ENCODE measurements around the gene NAT14.

The NAT14 gene

GRCh38 chr19:55481794-55482155 is 3.2 kb upstream of the NAT14 start:
- TF ChIP-seq TAF1 (IDR thresholded peaks at IDR 0.05; ENCODE audit: low read depth) (no peak), EGR1 (IDR thresholded peaks at IDR 0.05) (no peak), CEBPB (IDR thresholded peaks at IDR 0.05) (no peak)

DNA sequence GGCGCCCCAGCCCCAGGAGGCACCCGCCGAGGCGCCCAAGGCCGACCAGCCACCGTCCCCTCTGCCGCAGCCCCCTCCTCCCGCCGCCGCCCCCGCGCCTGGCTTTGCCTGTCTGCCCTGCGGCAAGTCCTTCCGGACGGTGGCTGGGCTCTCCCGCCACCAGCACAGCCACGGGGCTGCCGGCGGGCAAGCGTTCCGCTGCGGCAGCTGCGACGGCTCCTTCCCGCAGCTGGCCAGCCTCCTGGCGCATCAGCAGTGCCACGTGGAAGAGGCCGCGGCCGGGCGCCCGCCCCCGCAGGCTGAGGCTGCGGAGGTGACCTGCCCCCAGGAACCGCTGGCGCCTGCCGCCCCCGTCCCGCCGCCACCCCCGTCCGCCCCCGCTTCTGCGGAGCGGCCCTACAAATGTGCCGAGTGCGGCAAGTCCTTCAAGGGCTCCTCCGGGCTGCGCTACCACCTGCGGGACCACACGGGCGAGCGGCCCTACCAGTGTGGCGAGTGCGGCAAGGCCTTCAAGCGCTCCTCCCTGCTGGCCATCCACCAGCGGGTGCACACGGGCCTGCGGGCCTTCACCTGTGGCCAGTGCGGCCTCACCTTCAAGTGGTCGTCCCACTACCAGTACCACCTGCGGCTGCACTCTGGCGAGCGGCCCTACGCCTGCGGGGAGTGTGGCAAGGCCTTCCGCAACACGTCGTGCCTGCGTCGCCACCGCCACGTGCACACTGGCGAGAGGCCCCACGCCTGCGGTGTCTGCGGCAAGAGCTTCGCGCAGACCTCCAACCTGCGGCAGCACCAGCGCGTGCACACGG is 2.6 kb upstream of the NAT14 start:
- TF ChIP-seq ZBTB7A (IDR thresholded peaks at IDR 0.05; ENCODE audit: low read depth) (no peak), TEAD4 (IDR thresholded peaks at IDR 0.05) (no peak), CREB1 (IDR thresholded peaks at IDR 0.05; ENCODE audit: low read depth) (no peak), FOXM1 (IDR thresholded peaks at IDR 0.05; ENCODE audit: borderline replicate concordance, low read depth) (no peak), CEBPB (IDR thresholded peaks at IDR 0.05) (no peak), EP300 (IDR thresholded peaks at IDR 0.05; ENCODE audit: borderline replicate concordance) (no peak), NFIC (IDR thresholded peaks at IDR 0.05) (no peak), RAD21 (IDR thresholded peaks at IDR 0.05; ENCODE audit: low read depth) (no peak)
- TF ChIP-seq, protein P1, sequence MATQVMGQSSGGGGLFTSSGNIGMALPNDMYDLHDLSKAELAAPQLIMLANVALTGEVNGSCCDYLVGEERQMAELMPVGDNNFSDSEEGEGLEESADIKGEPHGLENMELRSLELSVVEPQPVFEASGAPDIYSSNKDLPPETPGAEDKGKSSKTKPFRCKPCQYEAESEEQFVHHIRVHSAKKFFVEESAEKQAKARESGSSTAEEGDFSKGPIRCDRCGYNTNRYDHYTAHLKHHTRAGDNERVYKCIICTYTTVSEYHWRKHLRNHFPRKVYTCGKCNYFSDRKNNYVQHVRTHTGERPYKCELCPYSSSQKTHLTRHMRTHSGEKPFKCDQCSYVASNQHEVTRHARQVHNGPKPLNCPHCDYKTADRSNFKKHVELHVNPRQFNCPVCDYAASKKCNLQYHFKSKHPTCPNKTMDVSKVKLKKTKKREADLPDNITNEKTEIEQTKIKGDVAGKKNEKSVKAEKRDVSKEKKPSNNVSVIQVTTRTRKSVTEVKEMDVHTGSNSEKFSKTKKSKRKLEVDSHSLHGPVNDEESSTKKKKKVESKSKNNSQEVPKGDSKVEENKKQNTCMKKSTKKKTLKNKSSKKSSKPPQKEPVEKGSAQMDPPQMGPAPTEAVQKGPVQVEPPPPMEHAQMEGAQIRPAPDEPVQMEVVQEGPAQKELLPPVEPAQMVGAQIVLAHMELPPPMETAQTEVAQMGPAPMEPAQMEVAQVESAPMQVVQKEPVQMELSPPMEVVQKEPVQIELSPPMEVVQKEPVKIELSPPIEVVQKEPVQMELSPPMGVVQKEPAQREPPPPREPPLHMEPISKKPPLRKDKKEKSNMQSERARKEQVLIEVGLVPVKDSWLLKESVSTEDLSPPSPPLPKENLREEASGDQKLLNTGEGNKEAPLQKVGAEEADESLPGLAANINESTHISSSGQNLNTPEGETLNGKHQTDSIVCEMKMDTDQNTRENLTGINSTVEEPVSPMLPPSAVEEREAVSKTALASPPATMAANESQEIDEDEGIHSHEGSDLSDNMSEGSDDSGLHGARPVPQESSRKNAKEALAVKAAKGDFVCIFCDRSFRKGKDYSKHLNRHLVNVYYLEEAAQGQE (IDR thresholded peaks at IDR 0.05; ENCODE audit: low read depth) = no peak
- TF ChIP-seq, protein P2, sequence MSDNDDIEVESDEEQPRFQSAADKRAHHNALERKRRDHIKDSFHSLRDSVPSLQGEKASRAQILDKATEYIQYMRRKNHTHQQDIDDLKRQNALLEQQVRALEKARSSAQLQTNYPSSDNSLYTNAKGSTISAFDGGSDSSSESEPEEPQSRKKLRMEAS (IDR thresholded peaks at IDR 0.05) = no peak

DNA sequence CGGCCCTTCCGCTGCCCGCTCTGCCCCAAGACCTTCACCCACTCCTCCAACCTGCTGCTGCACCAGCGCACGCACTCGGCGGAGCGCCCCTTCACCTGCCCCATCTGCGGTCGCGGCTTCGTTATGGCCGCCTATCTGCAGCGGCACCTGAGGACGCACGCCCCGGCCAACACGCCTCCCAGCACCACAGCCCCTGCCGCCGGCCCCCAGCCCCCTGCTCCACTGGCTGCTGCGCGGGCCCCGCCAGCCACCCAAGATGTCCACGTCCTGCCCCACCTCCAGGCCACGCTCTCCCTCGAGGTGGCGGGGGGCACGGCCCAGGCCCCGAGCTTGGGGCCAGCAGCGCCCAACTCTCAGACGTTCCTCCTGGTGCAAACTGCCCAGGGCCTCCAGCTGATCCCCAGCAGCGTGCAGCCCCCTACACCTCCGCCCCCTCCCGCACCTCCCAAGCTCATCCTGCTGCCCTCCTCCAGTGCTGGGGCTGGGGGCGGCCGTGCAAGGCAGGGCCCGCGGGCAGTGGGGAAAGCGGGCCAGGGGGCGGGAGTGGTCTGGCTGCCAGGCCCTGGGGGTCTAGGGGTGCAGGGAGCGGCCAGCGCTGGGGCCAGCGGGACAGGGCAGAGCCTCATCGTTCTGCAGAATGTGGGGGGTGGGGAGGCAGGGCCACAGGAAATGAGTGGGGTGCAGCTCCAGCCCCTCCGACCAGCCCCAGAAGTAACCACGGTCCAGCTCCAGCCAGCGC is 1.9 kb upstream of the NAT14 start:
- TF ChIP-seq, protein P2 (IDR thresholded peaks at IDR 0.05) = no peak
- TF ChIP-seq TCF12 (IDR thresholded peaks at IDR 0.05; ENCODE audit: low read depth) (no peak), NFIC (IDR thresholded peaks at IDR 0.05) (no peak), EGR1 (IDR thresholded peaks at IDR 0.05) (no peak)

- TF ChIP-seq, protein P2 (IDR thresholded peaks at IDR 0.05) = no peak
- TF ChIP-seq, protein P1 (IDR thresholded peaks at IDR 0.05; ENCODE audit: low read depth) = 0 out of 2 replicates have a peak, but pooled peaks have one; percentile 13
Measured at GRCh38 chr19:55483706-55484592, 1.0 kb upstream of the NAT14 start.

- TF ChIP-seq CREB1 (IDR thresholded peaks at IDR 0.05; ENCODE audit: low read depth) = no peak
- TF ChIP-seq ZBTB7A (IDR thresholded peaks at IDR 0.05; ENCODE audit: low read depth) = no peak; the same call in none of the 2 replicates
- no peak for TF ChIP-seq TCF12 (IDR thresholded peaks at IDR 0.05; ENCODE audit: low read depth)
- TF ChIP-seq TAF1 (IDR thresholded peaks at IDR 0.05; ENCODE audit: low read depth) = no peak
- TF ChIP-seq EGR1 (IDR thresholded peaks at IDR 0.05) = no peak
- TF ChIP-seq, protein P1 (IDR thresholded peaks at IDR 0.05; ENCODE audit: low read depth) = no peak
- no peak for TF ChIP-seq EP300 (IDR thresholded peaks at IDR 0.05; ENCODE audit: borderline replicate concordance)
- TF ChIP-seq CEBPB (IDR thresholded peaks at IDR 0.05) = no peak
- TF ChIP-seq, protein P2 (IDR thresholded peaks at IDR 0.05) = no peak
- no peak for TF ChIP-seq FOXM1 (IDR thresholded peaks at IDR 0.05; ENCODE audit: borderline replicate concordance, low read depth)
- TF ChIP-seq NFIC (IDR thresholded peaks at IDR 0.05) = no peak
- TF ChIP-seq TEAD4 (IDR thresholded peaks at IDR 0.05) = no peak
- no peak for TF ChIP-seq USF1 (IDR thresholded peaks at IDR 0.05)
- TF ChIP-seq RAD21 (IDR thresholded peaks at IDR 0.05; ENCODE audit: low read depth) = no peak
- no peak for TF ChIP-seq YY1 (IDR thresholded peaks at IDR 0.05; ENCODE audit: low read depth)
Measured at GRCh38 chr19:55485439-55486011, 537 bp downstream of the NAT14 start.

Measured in Ishikawa (cell line).